Pons (tissue), 1 donor: ENCODE data around the gene DIAPH2.

ENCODE experiments used
- DNase-seq: peaks from one replicate; pipeline ENCODE4 v3.0.0-alpha.2; 2016; ENCODE audit warnings: low spot score

The DIAPH2 gene

GRCh38 chrX:97057349-97057909, 372.8 kb downstream of the DIAPH2 start:
- DNase-seq: no peak

GRCh38 chrX:97060020-97060419, 375.4 kb downstream of the DIAPH2 start:
- DNase-seq: no peak

GRCh38 chrX:97065066-97065465, 380.4 kb downstream of the DIAPH2 start:
- no peak for DNase-seq

GRCh38 chrX:97065973-97066372, 381.3 kb downstream of the DIAPH2 start:
- DNase-seq: no peak

- DNase-seq: no peak
Measured at GRCh38 chrX:97066381-97066780, 381.7 kb downstream of the DIAPH2 start.

GRCh38 chrX:97070346-97070745, 385.7 kb downstream of the DIAPH2 start:
- no peak for DNase-seq

- no peak for DNase-seq
Measured at GRCh38 chrX:97074400-97074799, 389.8 kb downstream of the DIAPH2 start.

GRCh38 chrX:97089116-97089515, 404.5 kb downstream of the DIAPH2 start:
- DNase-seq: no peak

GRCh38 chrX:97096385-97096784, 411.7 kb downstream of the DIAPH2 start:
- DNase-seq: no peak

GRCh38 chrX:97102938-97103337, 418.3 kb downstream of the DIAPH2 start:
- no peak for DNase-seq

GRCh38 chrX:97109730-97110129, 425.1 kb downstream of the DIAPH2 start:
- no peak for DNase-seq

- no peak for DNase-seq
Measured at GRCh38 chrX:97117572-97117971, 432.9 kb downstream of the DIAPH2 start.

GRCh38 chrX:97119474-97120109, 434.9 kb downstream of the DIAPH2 start:
- no peak for DNase-seq

- DNase-seq: no peak
Measured at GRCh38 chrX:97123001-97123400, 438.4 kb downstream of the DIAPH2 start.

- DNase-seq: no peak
Measured at GRCh38 chrX:97126020-97126419, 441.4 kb downstream of the DIAPH2 start.

- no peak for DNase-seq
Measured at GRCh38 chrX:97132664-97133415, 448.2 kb downstream of the DIAPH2 start.

GRCh38 chrX:97145934-97146333, 461.3 kb downstream of the DIAPH2 start:
- DNase-seq: no peak

GRCh38 chrX:97155816-97156215, 471.2 kb downstream of the DIAPH2 start:
- no peak for DNase-seq

GRCh38 chrX:97158269-97158668, 473.6 kb downstream of the DIAPH2 start:
- no peak for DNase-seq

- no peak for DNase-seq
Measured at GRCh38 chrX:97159916-97160800, 475.5 kb downstream of the DIAPH2 start.

GRCh38 chrX:97167333-97167732, 482.7 kb downstream of the DIAPH2 start:
- no peak for DNase-seq

- DNase-seq: no peak
Measured at GRCh38 chrX:97168646-97169045, 484.0 kb downstream of the DIAPH2 start.
